ENCODE results near the gene WNT6.

DNA sequence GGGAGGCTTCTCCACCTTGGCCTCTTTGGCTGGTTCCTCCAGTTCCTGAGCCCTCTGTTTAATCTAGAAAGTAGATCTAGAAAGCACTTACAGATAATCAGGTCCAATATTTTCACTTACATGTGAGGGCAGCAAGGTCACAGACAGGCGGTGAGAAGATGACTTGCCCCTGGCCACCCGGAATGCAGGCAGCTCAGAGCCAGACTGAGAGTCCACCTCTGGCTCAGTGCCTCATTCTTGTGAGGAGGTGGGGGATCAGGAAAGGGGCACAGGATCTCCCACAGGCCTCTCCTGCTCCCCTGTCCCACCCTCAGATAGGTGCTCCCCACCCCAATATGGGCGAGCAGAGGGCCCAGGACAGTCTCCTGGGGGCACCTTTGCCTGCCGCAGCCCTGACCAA, 5.8 kb downstream of the WNT6 start:
- TF ChIP-seq, protein P1, sequence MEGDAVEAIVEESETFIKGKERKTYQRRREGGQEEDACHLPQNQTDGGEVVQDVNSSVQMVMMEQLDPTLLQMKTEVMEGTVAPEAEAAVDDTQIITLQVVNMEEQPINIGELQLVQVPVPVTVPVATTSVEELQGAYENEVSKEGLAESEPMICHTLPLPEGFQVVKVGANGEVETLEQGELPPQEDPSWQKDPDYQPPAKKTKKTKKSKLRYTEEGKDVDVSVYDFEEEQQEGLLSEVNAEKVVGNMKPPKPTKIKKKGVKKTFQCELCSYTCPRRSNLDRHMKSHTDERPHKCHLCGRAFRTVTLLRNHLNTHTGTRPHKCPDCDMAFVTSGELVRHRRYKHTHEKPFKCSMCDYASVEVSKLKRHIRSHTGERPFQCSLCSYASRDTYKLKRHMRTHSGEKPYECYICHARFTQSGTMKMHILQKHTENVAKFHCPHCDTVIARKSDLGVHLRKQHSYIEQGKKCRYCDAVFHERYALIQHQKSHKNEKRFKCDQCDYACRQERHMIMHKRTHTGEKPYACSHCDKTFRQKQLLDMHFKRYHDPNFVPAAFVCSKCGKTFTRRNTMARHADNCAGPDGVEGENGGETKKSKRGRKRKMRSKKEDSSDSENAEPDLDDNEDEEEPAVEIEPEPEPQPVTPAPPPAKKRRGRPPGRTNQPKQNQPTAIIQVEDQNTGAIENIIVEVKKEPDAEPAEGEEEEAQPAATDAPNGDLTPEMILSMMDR (conservative IDR thresholded peaks at IDR 0.05; ENCODE audit: low read length) = no peak
- no peak for TF ChIP-seq EZH2phosphoT487 (IDR thresholded peaks at IDR 0.05; ENCODE audit: borderline replicate concordance)

All from Loucy (cell line).